HPDE6-E6E7 (cell line): ENCODE results near the gene NDUFAF8.
A peak's percentile ranks its signal among the peaks of the same experiment; 100 is the strongest.

Experiments
- DNase-seq: peaks from one replicate; pipeline ENCODE4 v3.0.0; 2011; ENCODE audit warnings: missing footprints; ENCODE audit errors: extremely low spot score

NDUFAF8 gene

GRCh38 chr17:81251709-81252301 is 12.7 kb downstream of the NDUFAF8 start:
- DNase-seq = no peak

GRCh38 chr17:81252326-81252986 is 13.3 kb downstream of the NDUFAF8 start:
- no peak for DNase-seq

GRCh38 chr17:81252987-81253329 is 13.8 kb downstream of the NDUFAF8 start:
- DNase-seq = no peak

- no peak for DNase-seq
These were observed 14.4 kb downstream of the NDUFAF8 start for GRCh38 chr17:81253358-81254131.

- DNase-seq = peak; percentile 86
These were observed 16.0 kb downstream of the NDUFAF8 start for GRCh38 chr17:81254955-81255717.

- no peak for DNase-seq
These were observed 17.5 kb downstream of the NDUFAF8 start for GRCh38 chr17:81256616-81257015.

- no peak for DNase-seq
These were observed 18.4 kb downstream of the NDUFAF8 start for GRCh38 chr17:81257533-81257932.

GRCh38 chr17:81258292-81258691 is 19.2 kb downstream of the NDUFAF8 start:
- DNase-seq = no peak

GRCh38 chr17:81259058-81259605 is 20.0 kb downstream of the NDUFAF8 start:
- DNase-seq = no peak

GRCh38 chr17:81260171-81260570 is 21.1 kb downstream of the NDUFAF8 start:
- DNase-seq = no peak

- DNase-seq = no peak
These were observed 21.5 kb downstream of the NDUFAF8 start for GRCh38 chr17:81260641-81261040.

GRCh38 chr17:81261096-81261495 is 22.0 kb downstream of the NDUFAF8 start:
- no peak for DNase-seq

- DNase-seq = no peak
These were observed 22.6 kb downstream of the NDUFAF8 start for GRCh38 chr17:81261582-81262336.

GRCh38 chr17:81263371-81264181 is 24.5 kb downstream of the NDUFAF8 start:
- no peak for DNase-seq

- DNase-seq = no peak
These were observed 25.5 kb downstream of the NDUFAF8 start for GRCh38 chr17:81264640-81265039.

- DNase-seq = no peak
These were observed 26.5 kb downstream of the NDUFAF8 start for GRCh38 chr17:81265576-81265975.

- DNase-seq = no peak
These were observed 28.4 kb downstream of the NDUFAF8 start for GRCh38 chr17:81267390-81268067.

GRCh38 chr17:81270279-81270678 is 31.2 kb downstream of the NDUFAF8 start:
- no peak for DNase-seq

GRCh38 chr17:81271226-81271625 is 32.1 kb downstream of the NDUFAF8 start:
- DNase-seq = no peak

GRCh38 chr17:81272616-81273015 is 33.5 kb downstream of the NDUFAF8 start:
- no peak for DNase-seq
